HG02840 (cell line): ENCODE data around the gene ACSS2.

Experiments used
- ATAC-seq: cut with Tn5 transposase; IDR thresholded peaks from one replicate; pipeline ENCODE4 v1.9.1; 2021; ENCODE audit warnings: mild to moderate bottlenecking, moderate library complexity, moderate number of reproducible peaks; ENCODE audit not compliant: unreplicated experiment, low FRiP score

ACSS2 gene

GRCh38 chr20:34907616-34908469 is 31.4 kb downstream of the ACSS2 start:
- ATAC-seq, result no peak

GRCh38 chr20:34915131-34915530 is 38.7 kb downstream of the ACSS2 start:
- ATAC-seq, result no peak

- ATAC-seq, result no peak
Observed at GRCh38 chr20:34915749-34916455, 39.5 kb downstream of the ACSS2 start.

GRCh38 chr20:34916774-34917354 is 40.5 kb downstream of the ACSS2 start:
- ATAC-seq, result no peak

- no peak for ATAC-seq
Observed at GRCh38 chr20:34920055-34920454, 43.6 kb downstream of the ACSS2 start.

GRCh38 chr20:34921436-34921835 is 45.0 kb downstream of the ACSS2 start:
- ATAC-seq, result no peak

GRCh38 chr20:34922654-34923381 is 46.4 kb downstream of the ACSS2 start:
- ATAC-seq, result no peak

- ATAC-seq, result no peak
Observed at GRCh38 chr20:34923414-34923813, 47.0 kb downstream of the ACSS2 start.

- ATAC-seq, result no peak
Observed at GRCh38 chr20:34925341-34925740, 48.9 kb downstream of the ACSS2 start.

GRCh38 chr20:34925981-34926380 is 49.6 kb downstream of the ACSS2 start:
- no peak for ATAC-seq

GRCh38 chr20:34926581-34926980 is 50.2 kb downstream of the ACSS2 start:
- ATAC-seq, result no peak

- ATAC-seq, result no peak
Observed at GRCh38 chr20:34927736-34928135, 51.3 kb downstream of the ACSS2 start.

GRCh38 chr20:34928411-34928810 is 52.0 kb downstream of the ACSS2 start:
- ATAC-seq, result no peak

- no peak for ATAC-seq
Observed at GRCh38 chr20:34931771-34932170, 55.4 kb downstream of the ACSS2 start.

- no peak for ATAC-seq
Observed at GRCh38 chr20:34938466-34939163, 62.2 kb downstream of the ACSS2 start.

GRCh38 chr20:34940081-34940481 is 63.7 kb downstream of the ACSS2 start:
- ATAC-seq, result no peak

- ATAC-seq, result no peak
Observed at GRCh38 chr20:34941226-34941625, 64.8 kb downstream of the ACSS2 start.

- ATAC-seq, result no peak
Observed at GRCh38 chr20:34942301-34942700, 65.9 kb downstream of the ACSS2 start.

GRCh38 chr20:34943808-34944567 is 67.6 kb downstream of the ACSS2 start:
- no peak for ATAC-seq
